Lung (tissue), 12 donors: ENCODE results near the gene EXOC7. TPM values are rescaled to one million over a fixed set of nuclear protein-coding genes. Genes with fewer than 3 reads are reported as not detected.

Experiments
- ATAC-seq: fragments of 200-7000 bp; cut with Tn5 transposase; one replicate; pipeline ENCODE4 v1.9.1; 2020; ENCODE audit warnings: moderate number of reproducible peaks; ENCODE audit not compliant: insufficient read depth, low FRiP score
- DNase-seq, 3 donors: peaks; one replicate each; pipeline ENCODE4 v3.0.0-alpha.2; 2013 to 2017
- H3K27ac ChIP-seq, 2 donors: one replicate each; pipeline ENCODE4 v1.5.1; 2013; ENCODE audit warnings: mild to moderate bottlenecking in 2 of 2, moderate library complexity in 2 of 2, control low read depth in 1 of 2, inconsistent platforms in 1 of 2, low read depth in 1 of 2, low read length in 1 of 2
- H3K27me3 ChIP-seq, 3 donors: one replicate each; pipeline ENCODE4 v1.5.1; 2013; ENCODE audit warnings: low read length in 2 of 3; ENCODE audit not compliant: control insufficient read depth in 3 of 3, insufficient read depth in 3 of 3
- H3K36me3 ChIP-seq, 4 donors: one replicate each; pipeline ENCODE4 v1.5.1; 2013; ENCODE audit warnings: low read length in 4 of 4, mild to moderate bottlenecking in 1 of 4, moderate library complexity in 1 of 4; ENCODE audit not compliant: control insufficient read depth in 4 of 4, insufficient read depth in 4 of 4
- H3K4me1 ChIP-seq, 5 donors: one replicate each; pipeline ENCODE4 v1.5.1; 2013; ENCODE audit warnings: low read length in 5 of 5, mild to moderate bottlenecking in 2 of 5, moderate library complexity in 1 of 5; ENCODE audit not compliant: control insufficient read depth in 5 of 5, insufficient read depth in 5 of 5
- H3K4me3 ChIP-seq: one replicate; pipeline ENCODE4 v1.5.1; 2013; ENCODE audit warnings: mild to moderate bottlenecking, control low read depth, moderate library complexity
- H3K9ac ChIP-seq, 2 donors: one replicate each; pipeline ENCODE4 v1.5.1; 2013; ENCODE audit warnings: low read length in 2 of 2, control low read depth in 1 of 2; ENCODE audit not compliant: insufficient read depth in 1 of 2
- H3K9me3 ChIP-seq, 4 donors: one replicate each; pipeline ENCODE4 v1.5.1; 2013; ENCODE audit warnings: low read length in 3 of 4, mild to moderate bottlenecking in 1 of 4, moderate library complexity in 1 of 4; ENCODE audit not compliant: control insufficient read depth in 4 of 4, insufficient read depth in 3 of 4
- WGBS, 2 donors: extraction: QIAGEN DNeasy Blood & Tissue Kit; methylation state at CpG; one replicate each; pipeline ENCODE4 v1.1.7; 2013; 5-methylcytosine and 5-hydroxymethylcytosine counted together
- polyA plus RNA-seq, 2 donors: library from polyadenylated mRNA; stranded (reverse); fragments of 200-250 nt; gene quantifications; one replicate each; pipeline ENCODE4 v1.2.1, GENCODE V29; 2013
- total RNA-seq, 2 donors: library from RNA; depleted of rRNA in 1 of 2; stranded (reverse); fragments of >200 nt in 1 of 2; gene quantifications; one replicate each; pipeline ENCODE4 v1.2.1, GENCODE V29; 2014 to 2021
- TF ChIP-seq, protein P1 (sequence below): IDR thresholded peaks from 2 replicates; pipeline ENCODE4 v1.5.1; 2012; ENCODE audit warnings: mild to moderate bottlenecking; ENCODE audit errors: control extremely low read depth, extremely low read depth
- donor health status: control.
- donor health status: control.
- donor health status: Bipolar disorder and iron deficiency.
- donor health status: healthy.
- donor health status: DM: yes; HTN: yes; CAD: no.

EXOC7 gene
- total and polyA plus RNA-seq, 4 donors: 49.9 to 111 (median 80.9) TPM

GRCh38 chr17:76145231-76146052 is 41.9 kb upstream of the EXOC7 start:
- Histone ChIP-seq H3K9ac (no peak overlapping the region), H3K27me3 (peaks cover 0 to 5% (median 2%) of the 10 kb centered on the region in 3 donors), H3K36me3 (no peaks in the 10 kb centered on the region), H3K27ac (peak overlapping the region in 1 of 2 donors; percentile 66), H3K4me1 (peaks cover 0 to 21% (median 12%) of the 10 kb centered on the region in 5 donors), H3K4me3 (no peak overlapping the region), H3K9me3 (no peaks in the 10 kb centered on the region)
- 34 to 46% methylated on average over 25 of the region's 25 CpGs for WGBS, 2 donors
- ATAC-seq (no peak), DNase-seq (no peak)
- TF ChIP-seq, protein P1, sequence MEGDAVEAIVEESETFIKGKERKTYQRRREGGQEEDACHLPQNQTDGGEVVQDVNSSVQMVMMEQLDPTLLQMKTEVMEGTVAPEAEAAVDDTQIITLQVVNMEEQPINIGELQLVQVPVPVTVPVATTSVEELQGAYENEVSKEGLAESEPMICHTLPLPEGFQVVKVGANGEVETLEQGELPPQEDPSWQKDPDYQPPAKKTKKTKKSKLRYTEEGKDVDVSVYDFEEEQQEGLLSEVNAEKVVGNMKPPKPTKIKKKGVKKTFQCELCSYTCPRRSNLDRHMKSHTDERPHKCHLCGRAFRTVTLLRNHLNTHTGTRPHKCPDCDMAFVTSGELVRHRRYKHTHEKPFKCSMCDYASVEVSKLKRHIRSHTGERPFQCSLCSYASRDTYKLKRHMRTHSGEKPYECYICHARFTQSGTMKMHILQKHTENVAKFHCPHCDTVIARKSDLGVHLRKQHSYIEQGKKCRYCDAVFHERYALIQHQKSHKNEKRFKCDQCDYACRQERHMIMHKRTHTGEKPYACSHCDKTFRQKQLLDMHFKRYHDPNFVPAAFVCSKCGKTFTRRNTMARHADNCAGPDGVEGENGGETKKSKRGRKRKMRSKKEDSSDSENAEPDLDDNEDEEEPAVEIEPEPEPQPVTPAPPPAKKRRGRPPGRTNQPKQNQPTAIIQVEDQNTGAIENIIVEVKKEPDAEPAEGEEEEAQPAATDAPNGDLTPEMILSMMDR: no peak

DNA sequence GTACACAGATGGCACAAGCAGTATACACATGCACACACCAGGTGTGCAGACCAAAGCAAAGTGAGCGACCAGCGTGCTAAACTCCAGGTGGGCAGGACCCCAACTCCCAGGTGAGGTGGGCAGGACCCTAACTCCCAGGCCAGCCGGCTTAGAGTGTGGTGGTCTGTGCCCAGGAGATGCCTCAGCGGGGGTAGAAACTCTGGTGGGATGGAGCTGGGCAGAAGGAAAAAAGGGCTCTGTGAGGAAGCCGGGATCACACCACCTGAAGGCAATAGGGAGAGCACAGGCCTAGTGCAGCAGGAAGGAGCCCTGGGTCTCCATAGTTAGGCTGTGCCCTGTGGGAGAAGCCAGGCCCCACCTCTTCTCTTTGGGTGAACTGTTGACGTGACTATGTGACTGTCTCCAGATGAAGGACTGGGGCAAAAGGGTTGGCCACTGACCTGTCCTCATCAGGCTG is 39.0 kb upstream of the EXOC7 start:
- H3K9me3 ChIP-seq: no peaks in the 10 kb centered on the region
- H3K9ac ChIP-seq: no peak overlapping the region
- no peak for DNase-seq
- H3K27me3 ChIP-seq: peaks cover 0 to 24% (median 23%) of the 10 kb centered on the region in 3 donors
- TF ChIP-seq, protein P1: no peak
- peaks cover 0 to 47% (median 19%) of the 10 kb centered on the region in 5 donors for H3K4me1 ChIP-seq
- peak overlapping the region in 1 of 2 donors; percentile 36 for H3K27ac ChIP-seq
- WGBS, 2 donors: 92 to 96% methylated on average over 6 of the region's 6 CpGs
- no peak overlapping the region for H3K4me3 ChIP-seq
- H3K36me3 ChIP-seq: no peaks in the 10 kb centered on the region
- ATAC-seq: no peak

- no peaks in the 10 kb centered on the region for H3K36me3 ChIP-seq
- peaks cover 0 to 25% (median 24%) of the 10 kb centered on the region in 3 donors for H3K27me3 ChIP-seq
- peaks cover 0 to 50% (median 19%) of the 10 kb centered on the region in 5 donors for H3K4me1 ChIP-seq
- no peak overlapping the region for H3K9ac ChIP-seq
- TF ChIP-seq, protein P1: no peak
- 53 to 55% methylated on average over 10 of the region's 10 CpGs for WGBS, 2 donors
- H3K4me3 ChIP-seq: no peak overlapping the region
- no peak overlapping the region for H3K27ac ChIP-seq
- DNase-seq (no peak), ATAC-seq (no peak)
- no peaks in the 10 kb centered on the region for H3K9me3 ChIP-seq
Measured at GRCh38 chr17:76142039-76142584, 38.5 kb upstream of the EXOC7 start.
